NB4 (cell line): Measurements from ENCODE around the gene KEL.

Source experiments
- DNase-seq: peaks from one replicate; pipeline ENCODE4 v3.0.0; 2010; ENCODE audit warnings: low read depth
- H3K4me3 ChIP-seq: one replicate; pipeline ENCODE4 v1.5.1; 2011; ENCODE audit warnings: mild to moderate bottlenecking, low read depth, low read length, moderate library complexity
- CTCF ChIP-seq: IDR thresholded peaks from one replicate; pipeline ENCODE4 v1.5.1; 2012; ENCODE audit warnings: low read depth, low read length
- MAX ChIP-seq: IDR thresholded peaks from 2 replicates; pipeline ENCODE4 v1.6.1; 2011; ENCODE audit warnings: low read depth, low read length
- MYC ChIP-seq: IDR thresholded peaks from 2 replicates; pipeline ENCODE4 v1.6.1; 2011; ENCODE audit warnings: low read depth, low read length
- POLR2A ChIP-seq: IDR thresholded peaks from 2 replicates; pipeline ENCODE4 v1.6.1; 2011; ENCODE audit warnings: mild to moderate bottlenecking; ENCODE audit not compliant: insufficient read length; ENCODE audit errors: extremely low read depth

KEL gene

GRCh38 chr7:142933092-142933475, 29.1 kb downstream of the KEL start:
- no peak for DNase-seq
- no peak overlapping the region for H3K4me3 ChIP-seq
- TF ChIP-seq POLR2A, result no peak
- no peak for TF ChIP-seq MAX
- no peak for TF ChIP-seq CTCF
- TF ChIP-seq MYC, result no peak

- no peak for TF ChIP-seq CTCF
- TF ChIP-seq MYC, result no peak
- TF ChIP-seq MAX, result no peak
- TF ChIP-seq POLR2A, result no peak
Observed at GRCh38 chr7:142932386-142933091, 29.6 kb downstream of the KEL start.

GRCh38 chr7:142930126-142930730, 31.9 kb downstream of the KEL start:
- no peak for DNase-seq
- H3K4me3 ChIP-seq, result no peak overlapping the region
- TF ChIP-seq POLR2A (no peak), CTCF (no peak), MAX (no peak), MYC (no peak)

More at GRCh38 chr7:142932386-142933091, 29.6 kb downstream of the KEL start:
- no peak for DNase-seq
- H3K4me3 ChIP-seq, result no peak overlapping the region

GRCh38 chr7:142927949-142928348, 34.2 kb downstream of the KEL start:
- TF ChIP-seq MAX (no peak), CTCF (no peak), MYC (no peak), POLR2A (no peak)
- no peak overlapping the region for H3K4me3 ChIP-seq
- DNase-seq, result no peak

GRCh38 chr7:142927085-142927745, 34.9 kb downstream of the KEL start:
- no peak overlapping the region for H3K4me3 ChIP-seq
- DNase-seq, result peak; percentile 88
- peak; percentile 29; the same call in 1 of the 2 replicates for TF ChIP-seq MAX
- no peak for TF ChIP-seq MYC

- H3K4me3 ChIP-seq, result no peak overlapping the region
- DNase-seq, result peak; percentile 14
- no peak for TF ChIP-seq MAX
- TF ChIP-seq MYC, result no peak
- TF ChIP-seq POLR2A, result no peak
- TF ChIP-seq CTCF, result no peak
Observed at GRCh38 chr7:142925413-142925812, 36.8 kb downstream of the KEL start.
